OCI-LY1 (cell line): ENCODE data around the gene ARRDC2.

Experiments used
- EZH2 ChIP-seq: fragments of 200-600 bp; sonication (generic), shearing (Covaris generic); IDR thresholded peaks from 2 replicates; pipeline ENCODE4 v1.8.0; 2017; ENCODE audit warnings: borderline replicate concordance, mixed run types, mild to moderate bottlenecking, antibody characterized with exemption, low read length, moderate library complexity, mixed read lengths
- TF ChIP-seq, protein P1 (sequence below): fragments of 200-600 bp; sonication (generic), shearing (Covaris generic); IDR thresholded peaks from 2 replicates; pipeline ENCODE4 v1.5.1; 2017; ENCODE audit warnings: mild to moderate bottlenecking, antibody characterized with exemption, low read length, moderate library complexity, mixed read lengths

DNA sequence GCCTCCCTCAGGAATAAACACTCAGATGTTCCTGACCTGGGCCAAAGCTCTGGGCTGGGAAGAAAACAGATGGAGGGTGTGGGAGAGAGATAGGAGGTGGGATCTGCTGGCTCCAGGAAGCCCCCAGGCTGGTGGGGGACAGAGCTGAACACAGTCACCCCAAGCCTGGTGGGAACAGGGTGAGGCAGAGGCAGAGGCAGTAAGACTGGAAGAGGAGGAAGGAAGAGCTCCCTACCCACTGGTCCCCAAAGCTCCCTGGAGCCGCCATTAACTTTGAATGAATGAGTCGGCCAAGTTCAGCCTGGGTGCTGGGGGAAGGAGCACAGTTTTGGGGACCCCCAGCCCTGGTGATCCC lies 41.9 kb upstream of the ARRDC2 start:
- TF ChIP-seq, protein P1, sequence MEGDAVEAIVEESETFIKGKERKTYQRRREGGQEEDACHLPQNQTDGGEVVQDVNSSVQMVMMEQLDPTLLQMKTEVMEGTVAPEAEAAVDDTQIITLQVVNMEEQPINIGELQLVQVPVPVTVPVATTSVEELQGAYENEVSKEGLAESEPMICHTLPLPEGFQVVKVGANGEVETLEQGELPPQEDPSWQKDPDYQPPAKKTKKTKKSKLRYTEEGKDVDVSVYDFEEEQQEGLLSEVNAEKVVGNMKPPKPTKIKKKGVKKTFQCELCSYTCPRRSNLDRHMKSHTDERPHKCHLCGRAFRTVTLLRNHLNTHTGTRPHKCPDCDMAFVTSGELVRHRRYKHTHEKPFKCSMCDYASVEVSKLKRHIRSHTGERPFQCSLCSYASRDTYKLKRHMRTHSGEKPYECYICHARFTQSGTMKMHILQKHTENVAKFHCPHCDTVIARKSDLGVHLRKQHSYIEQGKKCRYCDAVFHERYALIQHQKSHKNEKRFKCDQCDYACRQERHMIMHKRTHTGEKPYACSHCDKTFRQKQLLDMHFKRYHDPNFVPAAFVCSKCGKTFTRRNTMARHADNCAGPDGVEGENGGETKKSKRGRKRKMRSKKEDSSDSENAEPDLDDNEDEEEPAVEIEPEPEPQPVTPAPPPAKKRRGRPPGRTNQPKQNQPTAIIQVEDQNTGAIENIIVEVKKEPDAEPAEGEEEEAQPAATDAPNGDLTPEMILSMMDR: no peak
- TF ChIP-seq EZH2: no peak
